IPS-18a (cell line): ENCODE measurements around the gene OTOS.

Source experiments
- H3K27ac ChIP-seq: one replicate; pipeline ENCODE4 v1.5.1; 2013; ENCODE audit warnings: low read length
- H3K27me3 ChIP-seq: one replicate; pipeline ENCODE4 v1.6.1; 2013; ENCODE audit warnings: mild to moderate bottlenecking, low read length; ENCODE audit not compliant: control insufficient read depth, insufficient read depth
- H3K36me3 ChIP-seq: one replicate; pipeline ENCODE4 v1.6.1; 2013; ENCODE audit warnings: low read depth, low read length; ENCODE audit not compliant: control insufficient read depth
- H3K4me1 ChIP-seq: one replicate; pipeline ENCODE4 v1.6.1; 2013; ENCODE audit warnings: low read depth, low read length; ENCODE audit not compliant: control insufficient read depth
- H3K4me3 ChIP-seq: one replicate; pipeline ENCODE4 v1.5.1; 2013; ENCODE audit warnings: low read length
- H3K9ac ChIP-seq: one replicate; pipeline ENCODE4 v1.6.1; 2013; ENCODE audit warnings: mild to moderate bottlenecking, low read length, moderate library complexity
- H3K9me3 ChIP-seq: one replicate; pipeline ENCODE4 v1.6.1; 2013; ENCODE audit warnings: low read depth, low read length; ENCODE audit not compliant: control insufficient read depth

OTOS gene

DNA sequence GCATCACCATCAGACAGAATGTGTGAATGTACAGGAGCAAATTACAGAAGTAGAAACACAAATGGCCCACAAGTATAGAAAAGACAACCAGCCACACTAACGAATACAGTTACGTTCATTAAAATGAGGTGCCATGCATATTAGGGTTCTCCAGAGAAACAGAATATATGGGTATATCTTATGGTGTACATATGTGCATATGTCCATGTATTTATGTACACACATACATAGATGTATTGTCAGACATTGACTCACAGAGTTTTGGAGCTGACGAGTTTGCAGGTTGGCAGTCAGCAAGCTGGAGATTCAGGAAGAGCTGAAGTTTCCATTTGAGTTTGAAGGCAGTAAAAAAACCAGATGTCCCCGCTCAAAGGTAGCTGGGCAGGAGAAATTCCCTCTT lies 37.3 kb downstream of the OTOS start:
- Histone ChIP-seq H3K9me3 (no peaks in the 10 kb centered on the region), H3K9ac (no peak overlapping the region), H3K27ac (no peak overlapping the region), H3K4me1 (no peaks in the 10 kb centered on the region), H3K27me3 (no peaks in the 10 kb centered on the region), H3K4me3 (no peak overlapping the region), H3K36me3 (no peaks in the 10 kb centered on the region)

DNA sequence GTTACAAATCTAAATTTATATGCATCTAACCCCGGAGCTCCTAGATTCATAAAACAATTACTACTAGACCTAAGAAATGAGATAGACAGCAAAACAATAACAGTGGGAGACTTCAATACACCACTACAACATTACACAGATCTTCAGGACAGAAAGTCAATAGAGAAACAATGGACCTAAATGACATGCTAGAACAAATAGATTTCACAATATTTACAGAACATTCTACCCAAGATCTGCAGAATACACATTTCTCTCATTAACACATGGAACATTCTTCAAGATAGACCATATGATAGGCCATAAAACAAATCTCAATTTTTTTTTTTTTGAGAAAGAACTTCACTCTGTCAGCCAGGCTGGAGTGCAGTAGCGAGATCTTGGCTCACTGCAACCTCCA lies 42.1 kb downstream of the OTOS start:
- H3K9ac ChIP-seq = no peak overlapping the region
- H3K27me3 ChIP-seq = peaks cover 34% of the 10 kb centered on the region
- H3K27ac ChIP-seq = no peak overlapping the region
- H3K4me3 ChIP-seq = no peak overlapping the region
- H3K36me3 ChIP-seq = no peaks in the 10 kb centered on the region
- no peaks in the 10 kb centered on the region for H3K9me3 ChIP-seq
- peaks cover 3% of the 10 kb centered on the region for H3K4me1 ChIP-seq

DNA sequence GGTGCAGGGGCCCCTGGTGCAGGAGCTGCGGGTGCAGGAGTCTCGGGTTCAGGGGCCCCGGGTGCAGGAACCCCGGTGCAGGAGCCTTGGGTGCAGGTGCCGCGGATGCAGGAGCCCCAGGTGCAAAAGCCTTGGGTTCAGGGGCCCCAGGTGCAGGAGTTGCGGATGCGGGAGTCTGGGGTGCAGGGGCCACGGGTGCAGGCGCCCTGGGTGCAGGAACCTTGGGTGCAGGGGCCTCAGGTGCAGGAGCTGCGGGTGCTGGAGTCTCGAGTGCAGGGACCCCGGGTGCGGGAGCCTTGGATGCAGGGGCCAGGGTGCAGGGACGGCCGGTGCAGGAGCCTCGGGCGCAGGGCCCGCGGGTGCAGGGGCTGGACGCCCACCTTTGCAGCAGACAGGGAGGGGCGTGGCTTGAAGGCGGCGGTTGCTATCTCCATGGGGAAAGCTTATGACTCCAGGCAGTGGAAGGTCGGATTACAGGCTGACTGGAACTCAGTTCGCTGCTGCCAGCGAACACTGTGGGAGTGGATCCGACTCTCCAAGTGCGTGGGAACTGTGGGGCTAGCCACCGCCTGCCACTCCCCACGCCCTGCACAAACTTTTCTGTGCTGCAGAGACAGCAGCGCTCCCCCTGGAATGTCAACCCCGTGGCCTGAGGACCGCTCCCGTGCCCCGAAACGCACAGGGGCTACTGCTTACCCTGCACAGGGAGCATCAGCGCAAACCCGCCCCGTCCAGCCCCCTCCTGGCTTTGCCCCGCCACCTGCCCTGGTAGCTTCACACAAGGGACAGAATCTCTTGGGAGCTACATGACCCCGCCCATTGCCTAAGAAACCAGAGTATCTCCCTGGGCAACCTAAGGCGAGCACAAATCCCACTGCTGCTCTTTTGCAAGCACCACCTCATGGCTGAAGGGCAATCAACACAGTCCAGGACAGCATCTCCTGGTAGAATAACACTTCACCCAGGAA lies 44.6 kb downstream of the OTOS start:
- Histone ChIP-seq H3K9ac (no peak overlapping the region), H3K4me1 (peaks cover 3% of the 10 kb centered on the region), H3K36me3 (no peaks in the 10 kb centered on the region), H3K9me3 (no peaks in the 10 kb centered on the region), H3K27me3 (peaks cover 34% of the 10 kb centered on the region), H3K27ac (no peak overlapping the region), H3K4me3 (peak overlapping the region; percentile 57)

DNA sequence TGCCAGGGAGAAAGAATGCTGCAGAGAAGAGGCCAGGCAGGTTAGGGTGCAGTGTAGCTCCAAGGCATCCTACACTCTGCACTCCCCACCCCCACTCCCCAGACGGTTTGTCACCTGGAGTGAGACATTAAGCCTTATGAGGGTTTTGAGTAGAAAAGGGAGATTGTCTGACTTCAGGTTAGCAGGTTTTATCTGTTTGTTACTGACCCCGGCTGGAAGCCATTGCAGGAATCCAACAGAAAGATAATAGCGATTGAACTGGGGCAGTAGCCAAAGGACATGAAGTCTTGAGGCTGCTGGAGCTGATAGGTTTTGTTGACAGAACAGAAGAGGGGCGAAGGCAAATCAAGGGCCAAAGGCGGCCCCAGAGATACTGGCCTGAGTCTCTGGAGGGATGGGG lies 51.2 kb downstream of the OTOS start:
- H3K9me3 ChIP-seq = peaks cover 10% of the 10 kb centered on the region

More for the DNA sequence above, 51.2 kb downstream of the OTOS start:
- Histone ChIP-seq H3K9ac (no peak overlapping the region), H3K36me3 (no peaks in the 10 kb centered on the region), H3K27ac (no peak overlapping the region), H3K4me3 (no peak overlapping the region), H3K27me3 (peaks cover 3% of the 10 kb centered on the region), H3K4me1 (no peaks in the 10 kb centered on the region)
